Measurements from ENCODE around the gene PLAAT3.
"Not testable (repeated sequence)": the region's sequence is repeated elsewhere in the genome, so short reads cannot be mapped to it uniquely, and the experiment has no call there.

PLAAT3 gene

GRCh38 chr11:63564784-63565350, 49.4 kb downstream of the PLAAT3 start:
- DNase-seq: no peak

DNA sequence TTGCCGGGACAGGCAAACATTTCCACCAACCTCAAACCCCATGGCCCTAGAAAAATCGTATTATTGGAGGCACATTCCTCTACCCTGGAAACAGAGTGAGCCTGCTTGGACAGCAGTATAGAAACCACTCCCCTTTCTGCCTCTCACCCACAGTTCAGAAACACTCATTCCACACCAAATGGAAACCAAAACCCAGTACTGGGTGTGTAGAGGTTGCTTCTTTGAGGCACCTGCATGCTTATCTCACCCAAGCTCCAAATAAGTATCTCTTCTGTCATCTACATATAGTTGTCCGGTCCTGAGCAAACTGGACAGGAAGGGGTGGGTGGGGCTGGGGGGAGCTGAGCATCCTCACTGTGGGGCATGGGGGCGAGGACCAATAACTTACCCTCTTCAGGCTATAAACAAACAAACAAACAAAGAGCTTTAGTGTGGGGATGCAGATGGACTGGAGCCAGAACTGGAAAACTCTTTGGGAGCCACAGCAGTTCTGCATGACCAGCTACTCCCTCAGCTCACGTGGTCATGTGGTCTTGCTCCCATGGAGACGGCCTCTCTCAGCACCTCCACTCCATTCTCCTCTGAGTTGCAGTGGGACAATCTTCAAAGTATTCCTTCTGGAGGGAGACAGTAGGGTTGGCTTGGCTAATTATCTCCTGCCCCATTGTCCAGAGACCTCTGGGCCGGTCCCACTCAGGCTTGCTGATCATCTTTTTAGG, 50.0 kb downstream of the PLAAT3 start:
- DNase-seq: no peak

DNA sequence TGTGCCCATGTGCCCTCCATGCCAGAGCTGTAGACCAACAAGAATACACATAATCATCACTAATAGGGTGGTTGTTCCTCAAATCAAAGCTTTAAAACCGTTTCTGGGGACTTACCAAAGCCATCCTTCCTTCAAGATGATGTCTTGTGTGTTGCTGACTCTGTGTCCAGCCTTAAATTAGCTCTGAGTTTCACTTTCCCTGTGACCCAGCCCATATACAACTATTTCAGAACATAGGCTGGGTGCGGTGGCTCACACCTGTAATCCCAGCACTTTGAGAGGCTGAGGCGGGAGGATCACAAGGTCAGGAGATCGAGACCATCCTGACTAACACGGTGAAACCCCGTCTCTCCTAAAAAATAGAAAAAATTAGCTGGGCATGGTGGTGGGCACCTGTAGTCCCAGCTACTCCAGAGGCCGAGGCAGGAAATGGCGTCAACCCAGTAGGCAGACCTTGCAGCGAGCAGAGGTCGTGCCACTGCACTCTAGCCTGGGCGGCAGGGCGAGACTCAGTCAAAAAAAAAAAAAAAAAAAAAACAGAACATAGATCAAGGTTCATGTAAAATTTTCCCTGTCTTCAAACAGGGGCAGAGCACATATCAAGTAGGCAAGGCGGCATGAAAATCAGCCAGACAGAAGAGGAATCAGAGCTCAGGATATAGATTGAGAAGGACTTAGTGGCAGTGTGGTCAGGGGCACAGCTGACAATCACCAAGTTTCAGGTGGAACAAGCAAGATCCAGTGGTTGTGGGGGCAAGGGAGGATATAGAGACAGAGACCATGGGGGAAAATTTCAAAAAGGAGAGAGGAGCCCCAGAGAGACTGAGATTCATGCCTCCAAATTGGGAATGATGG, 50.8 kb downstream of the PLAAT3 start, which contains the start of gene PLAAT2:
PLAAT2 (minus strand) TSS at position 179 of the 855 bp plus-strand sequence; CDS start at position 124, 55 bp downstream.
- DNase-seq: no peak

- no peak for DNase-seq
Measured at GRCh38 chr11:63560506-63561180, 53.6 kb downstream of the PLAAT3 start.

GRCh38 chr11:63558459-63559157, 55.6 kb downstream of the PLAAT3 start:
- no peak for DNase-seq

- DNase-seq: no peak
Measured at GRCh38 chr11:63557570-63557969, 56.7 kb downstream of the PLAAT3 start.

GRCh38 chr11:63556404-63557013, 57.7 kb downstream of the PLAAT3 start:
- DNase-seq: no peak

GRCh38 chr11:63554877-63555223, 59.4 kb downstream of the PLAAT3 start:
- DNase-seq: no peak

DNA sequence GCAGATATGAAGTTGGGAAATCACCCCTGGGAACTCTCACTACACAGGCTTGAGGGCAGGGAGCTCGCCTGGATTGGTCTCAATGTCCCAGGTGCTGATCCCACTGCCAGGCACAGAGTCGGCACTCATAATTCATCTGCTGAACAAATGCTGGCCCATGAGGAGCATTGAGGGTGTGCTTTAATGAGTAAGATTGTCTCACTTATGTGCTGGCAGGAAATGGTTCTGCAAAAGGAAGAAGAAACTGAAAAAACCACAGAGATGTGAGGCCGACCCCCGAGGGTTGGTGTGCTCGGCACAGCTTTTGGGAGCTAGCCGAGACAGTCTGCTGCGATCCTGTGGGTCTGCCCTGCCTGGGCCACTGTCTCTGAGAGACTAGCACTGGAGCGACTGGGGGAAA, 60.5 kb downstream of the PLAAT3 start:
- no peak for DNase-seq

GRCh38 chr11:63552921-63553320, 61.3 kb downstream of the PLAAT3 start:
- DNase-seq: no peak

DNA sequence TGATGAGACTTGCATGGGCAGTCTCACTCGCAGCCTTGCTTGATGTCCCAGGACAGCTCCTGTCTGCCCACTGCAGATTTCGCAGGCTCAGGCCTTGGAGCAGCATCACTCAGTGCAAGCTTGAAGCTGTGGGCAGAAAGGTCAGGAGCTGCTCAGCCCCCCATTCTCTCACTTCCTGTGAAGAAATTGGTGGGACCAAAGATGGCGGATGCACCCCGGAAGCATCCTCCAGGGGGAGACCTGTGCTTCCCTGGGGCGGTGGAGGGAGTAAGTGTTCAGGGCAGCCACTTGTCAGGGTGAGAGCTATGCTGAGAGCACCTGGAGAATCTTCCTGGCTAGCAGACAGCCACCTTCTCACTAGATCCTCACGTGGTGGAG, 62.4 kb downstream of the PLAAT3 start:
- DNase-seq: no peak

DNA sequence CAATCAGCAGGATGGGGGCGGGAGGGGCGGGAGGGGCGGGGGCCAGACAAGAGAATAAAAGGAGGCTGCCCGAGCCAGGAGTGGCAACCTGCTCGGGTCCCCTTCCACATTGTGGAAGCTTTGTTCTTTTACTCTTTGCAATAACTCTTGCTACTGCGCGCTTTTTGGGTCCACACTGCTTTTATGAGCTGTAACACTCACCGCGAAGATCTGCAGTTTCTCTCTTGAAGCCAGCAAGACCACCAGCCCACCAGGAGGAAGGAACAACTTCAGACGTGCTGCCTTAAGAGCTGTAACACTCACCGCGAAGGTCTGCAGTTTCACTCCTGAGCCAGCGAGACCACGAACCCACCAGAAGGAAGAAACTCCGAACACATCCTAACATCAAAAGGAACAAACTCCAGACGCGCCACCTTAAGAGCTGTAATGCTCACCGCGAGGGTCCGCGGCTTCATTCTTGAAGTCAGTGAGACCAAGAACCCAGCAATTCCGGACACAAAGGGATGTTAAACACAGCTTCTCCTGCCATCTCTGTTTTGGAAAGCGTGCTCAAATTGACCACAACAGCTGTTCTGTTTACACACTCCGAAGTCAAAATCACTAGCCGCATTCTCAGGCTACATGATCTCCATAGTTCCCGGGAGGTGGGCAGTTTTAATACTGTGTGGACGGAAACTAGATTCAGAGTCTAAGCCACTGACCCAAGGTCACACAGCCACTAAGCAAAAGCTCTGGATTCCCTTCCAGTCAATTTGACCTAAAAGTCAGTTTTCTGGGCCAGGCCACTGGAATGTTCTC, 62.9 kb downstream of the PLAAT3 start:
- DNase-seq: no peak

- not testable (repeated sequence) for DNase-seq
Measured at GRCh38 chr11:63550156-63550700, 64.0 kb downstream of the PLAAT3 start.

GRCh38 chr11:63549411-63549810, 64.8 kb downstream of the PLAAT3 start:
- DNase-seq: no peak

DNA sequence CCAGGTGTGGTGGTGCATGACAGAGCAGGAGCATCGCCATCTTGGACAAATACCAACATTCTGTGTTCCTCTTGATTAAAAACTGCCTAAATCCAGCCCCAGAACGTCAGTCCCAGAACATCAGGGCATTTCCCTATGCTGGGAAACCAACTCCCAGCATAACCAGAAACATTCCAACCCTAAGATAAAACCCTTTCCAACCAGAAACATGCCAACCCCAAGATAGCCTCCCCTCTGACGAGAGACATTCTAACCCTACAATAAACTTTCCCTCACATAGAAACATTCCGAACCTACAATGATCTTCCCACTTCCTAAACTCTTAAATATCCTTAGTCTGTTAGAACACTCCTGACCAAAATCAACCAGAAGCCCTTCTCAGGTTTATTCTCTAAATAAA, 66.1 kb downstream of the PLAAT3 start:
- DNase-seq: no peak

DNA sequence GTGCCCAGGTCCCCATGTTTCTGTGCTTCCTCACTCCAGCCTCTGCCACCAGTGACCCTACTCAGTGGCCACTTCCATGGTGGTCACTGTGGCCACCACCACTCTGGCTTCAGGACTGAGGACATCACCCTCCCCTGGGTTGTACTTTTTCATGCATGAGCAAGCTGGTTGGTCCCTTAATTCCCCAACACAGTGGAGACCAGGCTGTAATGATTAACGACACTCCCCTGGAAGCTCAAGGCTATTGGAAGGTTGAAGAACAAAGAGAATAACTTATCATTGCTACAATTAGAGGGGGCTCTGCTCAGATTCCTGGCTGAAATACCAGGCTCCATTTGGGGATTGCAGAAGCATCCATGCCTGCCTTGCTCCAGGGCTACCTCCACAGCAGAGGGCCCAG, 67.2 kb downstream of the PLAAT3 start:
- no peak for DNase-seq

DNA sequence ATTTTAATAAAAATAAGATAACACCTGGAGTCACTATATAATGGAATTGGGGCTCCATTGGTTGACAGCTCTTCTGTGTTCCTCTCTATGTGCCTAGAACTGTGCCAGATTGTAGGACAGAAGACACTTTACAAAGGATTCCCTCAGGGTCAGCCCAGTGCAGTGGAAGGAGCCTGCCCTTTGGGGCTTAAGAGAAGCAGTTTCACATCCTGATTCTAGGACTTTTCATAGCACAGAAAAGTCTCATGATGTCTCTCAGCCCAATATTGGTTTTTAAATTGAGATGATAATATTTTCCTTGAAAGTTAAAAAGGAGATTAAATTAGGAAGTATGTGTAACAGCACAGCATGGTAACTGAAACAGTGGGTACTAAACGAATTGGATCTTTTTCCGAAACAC, 70.5 kb downstream of the PLAAT3 start:
- no peak for DNase-seq

GRCh38 chr11:63542506-63542905, 71.7 kb downstream of the PLAAT3 start:
- DNase-seq: not testable (repeated sequence)

DNA sequence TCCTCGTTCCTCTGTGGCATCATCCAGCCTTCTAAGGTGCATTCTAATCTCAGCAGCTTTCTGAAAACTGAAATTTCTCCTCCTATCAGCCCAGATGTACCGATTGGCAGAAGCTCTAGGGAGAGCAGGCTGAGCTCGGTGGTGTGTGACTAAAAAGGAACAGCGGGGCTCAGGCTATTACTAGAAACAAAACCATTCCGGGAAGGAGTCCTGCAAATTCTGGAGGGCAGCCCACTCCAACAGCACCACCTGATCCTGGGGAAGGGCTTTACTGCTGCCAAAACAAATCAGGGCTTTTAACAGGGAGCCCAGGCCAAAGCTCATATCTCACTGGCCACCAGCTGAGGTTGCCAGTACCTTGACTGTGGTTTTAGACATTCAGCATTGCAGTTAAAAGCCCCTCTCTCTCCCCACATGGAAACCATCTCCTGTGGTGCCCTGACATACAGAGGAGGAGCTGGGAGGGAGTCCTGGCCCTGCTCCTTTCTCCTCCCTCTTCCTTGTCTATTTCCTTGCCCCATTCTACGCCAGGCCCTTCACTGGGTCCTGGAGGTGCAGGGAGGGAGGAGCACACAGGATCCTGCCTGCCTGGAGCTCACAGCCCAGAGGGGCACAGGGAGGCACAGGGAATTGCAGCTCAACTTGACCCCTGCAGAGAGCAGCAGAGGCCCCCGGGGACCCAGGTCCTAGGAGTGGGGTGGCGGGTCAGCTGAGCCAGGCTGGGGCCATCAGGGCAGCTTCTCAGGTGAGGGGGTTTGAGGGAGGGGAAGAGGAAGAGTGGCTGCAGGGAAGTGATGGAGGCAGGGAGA, 76.7 kb downstream of the PLAAT3 start:
- DNase-seq: peak; percentile 77

GRCh38 chr11:63536669-63537292, 77.5 kb downstream of the PLAAT3 start, which contains the start of gene PLAAT4:
Gene PLAAT4, plus strand, starts transcription at chr11:63536808. Its CDS starts 61 bp downstream, at chr11:63536869.
- no peak for DNase-seq

All from NCI-H446 treated with DMSO at 0.1 percent for 48 hours (cell line).